HCT116 (cell line): ENCODE data around the gene TROAP. TPM values are rescaled to one million over a fixed set of nuclear protein-coding genes. Genes with fewer than 3 reads are reported as not detected.
A peak's percentile ranks its signal among the peaks of the same experiment; 100 is the strongest.

ENCODE experiments used
- ATAC-seq: fragments of 200-7000 bp; cut with Tn5 transposase; 2 replicates; pipeline ENCODE4 v1.9.1; 2020; ENCODE audit warnings: mild to moderate bottlenecking, moderate library complexity
- BruUV-seq: library from RNA; stranded (reverse); fragments of 400-500 nt; replicated peaks from 2 replicates; lab custom pipeline; 2021; lab: Mats Ljungman, UMichigan
- CTCF ChIA-PET: fragments of 300-600 bp; sonication (Branson Sonifier 250); formaldehyde crosslinking; loops from one replicate; lab custom pipeline; 2021; ENCODE audit warnings: antibody characterized with exemption; lab: Charles Lee
- POLR2A ChIA-PET: fragments of 300-600, 350-600 bp; sonication (Branson Sonifier 250); formaldehyde crosslinking; loops from one replicate; lab custom pipeline; 2021; ENCODE audit warnings: antibody characterized with exemption; lab: Charles Lee
- RAD21 ChIA-PET, 2 experiments: fragments of 300-600 bp; sonication (Branson Sonifier 250); formaldehyde crosslinking; loops; one replicate each; lab custom pipeline; 2023; ENCODE audit warnings: low total read pairs in 2 of 2; ENCODE audit not compliant: uncharacterized antibody in 2 of 2, unreplicated experiment in 2 of 2, low non-redundant PET in 1 of 2; lab: Charles Lee
- DNase-seq: peaks from one replicate; pipeline ENCODE4 v3.0.0-alpha.2; 2010; ENCODE audit warnings: low read depth, low spot score
- H2AFZ ChIP-seq: fragments of 200-600 bp; shearing (Covaris generic), sonication (generic); 2 replicates; pipeline ENCODE4 v1.6.1; 2017; ENCODE audit warnings: low read depth, mixed run types, mixed read lengths, antibody characterized with exemption, low read length; ENCODE audit not compliant: poor library complexity, severe bottlenecking
- H3K27ac ChIP-seq: 2 replicates; pipeline ENCODE4 v1.5.1; 2012; ENCODE audit warnings: low read depth, low read length
- H3K27me3 ChIP-seq: fragments of 200-600 bp; sonication (generic); 2 replicates; pipeline ENCODE4 v1.6.1; 2016; ENCODE audit warnings: mixed run types, low read length, mixed read lengths; ENCODE audit not compliant: insufficient read depth
- H3K36me3 ChIP-seq, 2 experiments: fragments of 200-500 bp in 1 of 2; fragments of 200-600 bp in 1 of 2; sonication (Bioruptor generic) in 1 of 2; sonication (generic) in 1 of 2; 2 replicates each; pipeline versions ENCODE4 v1.5.1 to v1.6.1; 2014 to 2016; ENCODE audit warnings: low read length in 2 of 2, inconsistent platforms in 1 of 2, mixed read lengths in 1 of 2, mixed run types in 1 of 2; ENCODE audit not compliant: insufficient read depth in 2 of 2, control insufficient read depth in 1 of 2
- H3K4me1 ChIP-seq, 2 experiments: fragments of 200-600 bp in 1 of 2; sonication (generic) in 1 of 2; 2 replicates each; pipeline versions ENCODE4 v1.5.1 to v1.6.1; 2012 to 2017; ENCODE audit warnings: low read length in 2 of 2, inconsistent platforms in 1 of 2, mild to moderate bottlenecking in 1 of 2, mixed read lengths in 1 of 2, mixed run types in 1 of 2, moderate library complexity in 1 of 2; ENCODE audit not compliant: insufficient read depth in 2 of 2, control insufficient read depth in 1 of 2
- H3K4me2 ChIP-seq: fragments of 200-600 bp; sonication (generic); 2 replicates; pipeline ENCODE4 v1.6.1; 2017; ENCODE audit warnings: mixed run types, low read length, mixed read lengths
- H3K4me3 ChIP-seq, 2 experiments: fragments of 200-600 bp in 1 of 2; sonication (generic) in 1 of 2; replicated peaks in 1 of 2; 2 replicates each; pipeline ENCODE4 v1.5.1; 2011 to 2016; ENCODE audit warnings: low read length in 2 of 2, control low read depth in 1 of 2, low read depth in 1 of 2, mild to moderate bottlenecking in 1 of 2, mixed read lengths in 1 of 2, mixed run types in 1 of 2
- H3K79me2 ChIP-seq: fragments of 200-600 bp; sonication (generic); 2 replicates; pipeline ENCODE4 v1.6.1; 2017; ENCODE audit warnings: mild to moderate bottlenecking, mixed run types, low read length, moderate library complexity, mixed read lengths; ENCODE audit not compliant: insufficient read depth
- H3K9ac ChIP-seq: fragments of 200-600 bp; sonication (generic); 2 replicates; pipeline ENCODE4 v1.6.1; 2016; ENCODE audit warnings: low read length, mixed read lengths
- H3K9me2 ChIP-seq: fragments of 200-600 bp; sonication (generic), shearing (Covaris generic); 2 replicates; pipeline ENCODE4 v1.6.1; 2017; ENCODE audit warnings: mixed run types, mild to moderate bottlenecking, moderate library complexity; ENCODE audit not compliant: insufficient read depth
- H3K9me3 ChIP-seq, 2 experiments: fragments of 200-500 bp in 1 of 2; fragments of 200-600 bp in 1 of 2; sonication (Bioruptor generic) in 1 of 2; sonication (generic) in 1 of 2; 2 replicates each; pipeline ENCODE4 v1.6.1; 2014 to 2017; ENCODE audit warnings: low read length in 2 of 2, mixed read lengths in 2 of 2, inconsistent platforms in 1 of 2, low read depth in 1 of 2, mild to moderate bottlenecking in 1 of 2, mixed run types in 1 of 2, moderate library complexity in 1 of 2; ENCODE audit not compliant: control insufficient read depth in 1 of 2, insufficient read depth in 1 of 2
- H4K20me1 ChIP-seq: fragments of 200-600 bp; sonication (generic), shearing (Covaris generic); 2 replicates; pipeline ENCODE4 v1.6.1; 2017; ENCODE audit warnings: mixed run types, mild to moderate bottlenecking, moderate library complexity; ENCODE audit not compliant: insufficient read depth
- CEBPB ChIP-seq: IDR thresholded peaks from 2 replicates; pipeline ENCODE4 v1.6.1; 2012; ENCODE audit warnings: low read depth
- CTCF ChIP-seq, 3 experiments: fragments of 200-600 bp in 1 of 3; sonication (generic) in 1 of 3; IDR thresholded peaks in 2 of 3; conservative IDR thresholded peaks in 1 of 3; 2 replicates each; pipeline ENCODE4 v1.5.1; 2012 to 2017; ENCODE audit warnings: low read depth in 2 of 3, low read length in 2 of 3, antibody characterized with exemption in 1 of 3, borderline replicate concordance in 1 of 3, control low read depth in 1 of 3, mild to moderate bottlenecking in 1 of 3, mixed read lengths in 1 of 3, mixed run types in 1 of 3, moderate library complexity in 1 of 3; ENCODE audit not compliant: insufficient read depth in 1 of 3
- ELF1 ChIP-seq: IDR thresholded peaks from 2 replicates; pipeline ENCODE4 v1.6.1; 2012; ENCODE audit warnings: low read depth, borderline replicate concordance
- EZH2 ChIP-seq: fragments of 200-600 bp; sonication (generic); IDR thresholded peaks from 2 replicates; pipeline ENCODE4 v1.6.1; 2017; ENCODE audit warnings: antibody characterized with exemption, mixed run types
- EZH2phosphoT487 ChIP-seq: fragments of 200-600 bp; IDR thresholded peaks from 2 replicates; pipeline ENCODE4 v1.6.1; 2018; ENCODE audit warnings: antibody characterized with exemption, borderline replicate concordance
- FOSL1 ChIP-seq: IDR thresholded peaks from 2 replicates; pipeline ENCODE4 v1.6.1; 2012; ENCODE audit warnings: low read depth
- POLR2A ChIP-seq: IDR thresholded peaks from 2 replicates; pipeline ENCODE4 v1.7.0; 2011; ENCODE audit warnings: borderline replicate concordance; ENCODE audit not compliant: insufficient read depth, insufficient read length; ENCODE audit errors: extremely low read depth
- RAD21 ChIP-seq: IDR thresholded peaks from 2 replicates; pipeline ENCODE4 v1.6.1; 2012; ENCODE audit warnings: low read depth, mild to moderate bottlenecking
- SIN3A ChIP-seq: IDR thresholded peaks from 2 replicates; pipeline ENCODE4 v1.6.1; 2012; ENCODE audit warnings: low read depth
- SP1 ChIP-seq: IDR thresholded peaks from 2 replicates; pipeline ENCODE4 v1.6.1; 2012; ENCODE audit warnings: low read depth
- SRF ChIP-seq: IDR thresholded peaks from 2 replicates; pipeline ENCODE4 v1.6.1; 2012; ENCODE audit warnings: low read depth
- YY1 ChIP-seq: IDR thresholded peaks from 2 replicates; pipeline ENCODE4 v1.6.1; 2011; ENCODE audit warnings: low read length, low read depth, moderate library complexity, mild to moderate bottlenecking; ENCODE audit not compliant: insufficient replicate concordance; ENCODE audit errors: extremely low read depth
- ZBTB33 ChIP-seq: IDR thresholded peaks from 2 replicates; pipeline ENCODE4 v1.6.1; 2011; ENCODE audit warnings: mild to moderate bottlenecking, low read length, moderate library complexity; ENCODE audit not compliant: insufficient replicate concordance; ENCODE audit errors: extremely low read depth
- ZNF274 ChIP-seq: fragments of 200-500 bp; sonication (Bioruptor generic); IDR thresholded peaks from 2 replicates; pipeline ENCODE4 v1.6.1; 2014; ENCODE audit warnings: mild to moderate bottlenecking, low read depth, low read length, inconsistent platforms
- intact Hi-C: fragments of 100-400 bp; cut with micrococcal nuclease; formaldehyde crosslinking; loops from 2 replicates; pipeline ENCODE4 v1.10.0; 2022
- total RNA-seq: library from RNA; stranded (reverse); gene quantifications from one replicate; pipeline ENCODE4 v1.2.1, GENCODE V29; 2021; ENCODE audit not compliant: unreplicated experiment
- TF ChIP-seq, protein P1 (sequence below): IDR thresholded peaks from 2 replicates; pipeline ENCODE4 v1.6.1; 2012
- TF ChIP-seq, protein P2 (sequence below): IDR thresholded peaks from 2 replicates; pipeline ENCODE4 v1.6.1; 2012; ENCODE audit warnings: low read depth
- TF ChIP-seq, protein P3 (sequence below): IDR thresholded peaks from 2 replicates; pipeline ENCODE4 v1.6.1; 2012

TROAP gene
- total RNA-seq, 1 experiment from 2014 or later = 99.1 TPM

GRCh38 chr12:49296836-49297694 lies 26.0 kb upstream of the TROAP start:
- POLR2A ChIA-PET = interaction anchor here (0.6 to 1.6 kb wide), 8 partner anchors 8 to 255 kb away, joined by 3 to 13 read pairs (median 4); partner anchors contain the start of gene TROAP
- CTCF ChIA-PET = interaction anchor here (0.6 to 3.2 kb wide), 20 partner anchors 8 to 217 kb away, joined by 3 to 25 read pairs (median 4); partner anchors contain the start of genes C1QL4, DNAJC22, SPATS2 and TROAP
- intact Hi-C loops = no loop called here
- Histone ChIP-seq H3K4me2 (peak overlapping the region; percentile 87), H3K9me3 (no peaks in the 10 kb centered on the region), H3K9ac (peak overlapping the region; percentile 32; the same call in 1 of the 2 replicates), H3K9me2 (no peaks in the 10 kb centered on the region), H3K4me1 (peaks cover 10 to 39% of the 10 kb centered on the region in 2 experiments; a peak in 3 of 4 replicates), H3K36me3 (no peaks in the 10 kb centered on the region), H3K4me3 (peak overlapping the region; percentile 47 to 48), H3K27ac (no peak overlapping the region; the same call in 1 of the 2 replicates), H3K27me3 (no peaks in the 10 kb centered on the region), H4K20me1 (no peaks in the 10 kb centered on the region), H2AFZ (peak overlapping the region; percentile 29), H3K79me2 (no peaks in the 10 kb centered on the region)
- DNase-seq (peak; percentile 62), ATAC-seq (peak; percentile 83)
- RAD21 ChIA-PET = interaction anchor here (0.8 to 1.5 kb wide), 2 partner anchors 25 to 26 kb away, joined by 3 read pairs; partner anchors contain the start of gene TROAP (in 1 of the 2)
- TSS peak; percentile 65 for BruUV-seq
- TF ChIP-seq YY1 = peak; percentile 58
- TF ChIP-seq ELF1 = no peak
- TF ChIP-seq, protein P1, sequence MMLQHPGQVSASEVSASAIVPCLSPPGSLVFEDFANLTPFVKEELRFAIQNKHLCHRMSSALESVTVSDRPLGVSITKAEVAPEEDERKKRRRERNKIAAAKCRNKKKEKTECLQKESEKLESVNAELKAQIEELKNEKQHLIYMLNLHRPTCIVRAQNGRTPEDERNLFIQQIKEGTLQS = no peak
- TF ChIP-seq SIN3A = no peak
- no peak for TF ChIP-seq ZNF274
- peak in 2 of 3 experiments; percentile 20 to 34; a peak in 3 of 6 replicates for TF ChIP-seq CTCF (IDR thresholded peaks at IDR 0.05 in 2 of 3, conservative IDR thresholded peaks at IDR 0.05 in 1 of 3; ENCODE audit: borderline replicate concordance in 1 of 3, insufficient read depth in 1 of 3, low read depth in 2 of 3, low read length in 2 of 3)
- TF ChIP-seq ZBTB33 = no peak
- TF ChIP-seq, protein P2, sequence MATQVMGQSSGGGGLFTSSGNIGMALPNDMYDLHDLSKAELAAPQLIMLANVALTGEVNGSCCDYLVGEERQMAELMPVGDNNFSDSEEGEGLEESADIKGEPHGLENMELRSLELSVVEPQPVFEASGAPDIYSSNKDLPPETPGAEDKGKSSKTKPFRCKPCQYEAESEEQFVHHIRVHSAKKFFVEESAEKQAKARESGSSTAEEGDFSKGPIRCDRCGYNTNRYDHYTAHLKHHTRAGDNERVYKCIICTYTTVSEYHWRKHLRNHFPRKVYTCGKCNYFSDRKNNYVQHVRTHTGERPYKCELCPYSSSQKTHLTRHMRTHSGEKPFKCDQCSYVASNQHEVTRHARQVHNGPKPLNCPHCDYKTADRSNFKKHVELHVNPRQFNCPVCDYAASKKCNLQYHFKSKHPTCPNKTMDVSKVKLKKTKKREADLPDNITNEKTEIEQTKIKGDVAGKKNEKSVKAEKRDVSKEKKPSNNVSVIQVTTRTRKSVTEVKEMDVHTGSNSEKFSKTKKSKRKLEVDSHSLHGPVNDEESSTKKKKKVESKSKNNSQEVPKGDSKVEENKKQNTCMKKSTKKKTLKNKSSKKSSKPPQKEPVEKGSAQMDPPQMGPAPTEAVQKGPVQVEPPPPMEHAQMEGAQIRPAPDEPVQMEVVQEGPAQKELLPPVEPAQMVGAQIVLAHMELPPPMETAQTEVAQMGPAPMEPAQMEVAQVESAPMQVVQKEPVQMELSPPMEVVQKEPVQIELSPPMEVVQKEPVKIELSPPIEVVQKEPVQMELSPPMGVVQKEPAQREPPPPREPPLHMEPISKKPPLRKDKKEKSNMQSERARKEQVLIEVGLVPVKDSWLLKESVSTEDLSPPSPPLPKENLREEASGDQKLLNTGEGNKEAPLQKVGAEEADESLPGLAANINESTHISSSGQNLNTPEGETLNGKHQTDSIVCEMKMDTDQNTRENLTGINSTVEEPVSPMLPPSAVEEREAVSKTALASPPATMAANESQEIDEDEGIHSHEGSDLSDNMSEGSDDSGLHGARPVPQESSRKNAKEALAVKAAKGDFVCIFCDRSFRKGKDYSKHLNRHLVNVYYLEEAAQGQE = no peak
- TF ChIP-seq POLR2A = no peak
- no peak for TF ChIP-seq EZH2phosphoT487
- TF ChIP-seq SRF = no peak
- no peak; the same call in 1 of the 2 replicates for TF ChIP-seq CEBPB
- TF ChIP-seq, protein P3, sequence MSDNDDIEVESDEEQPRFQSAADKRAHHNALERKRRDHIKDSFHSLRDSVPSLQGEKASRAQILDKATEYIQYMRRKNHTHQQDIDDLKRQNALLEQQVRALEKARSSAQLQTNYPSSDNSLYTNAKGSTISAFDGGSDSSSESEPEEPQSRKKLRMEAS = 0 out of 2 replicates have a peak, but pooled peaks have one; percentile 24
- TF ChIP-seq RAD21 = no peak
- no peak for TF ChIP-seq SP1
- TF ChIP-seq FOSL1 = no peak
- TF ChIP-seq EZH2 = no peak
